Ovary (tissue), 9 donors: ENCODE measurements around the gene SH2D6. TPM values are rescaled to one million over a fixed set of nuclear protein-coding genes. Genes with fewer than 3 reads are reported as not detected.
"Not testable (repeated sequence)": the region's sequence is repeated elsewhere in the genome, so short reads cannot be mapped to it uniquely, and the experiment has no call there.

ENCODE experiments used
- DNase-seq, 5 donors: peaks; one replicate each; pipeline ENCODE4 v3.0.0-alpha.2; 2019 to 2020
- H3K27ac ChIP-seq, 2 donors: fragments of 200-600 bp; one replicate each; pipeline versions ENCODE4 v1.5.1 to v1.8.0; 2019 to 2022
- H3K27me3 ChIP-seq: fragments of 200-600 bp; one replicate; pipeline ENCODE4 v1.8.0; 2022
- H3K36me3 ChIP-seq: fragments of 200-600 bp; sonication (generic); one replicate; pipeline ENCODE4 v1.5.1; 2019
- H3K4me1 ChIP-seq: one replicate; pipeline ENCODE4 v1.8.1; 2013; ENCODE audit warnings: mild to moderate bottlenecking, moderate library complexity; ENCODE audit not compliant: insufficient read depth
- H3K4me3 ChIP-seq: fragments of 200-600 bp; sonication (generic); one replicate; pipeline ENCODE4 v1.5.1; 2017
- H3K9me3 ChIP-seq, 2 donors: fragments of 200-600 bp in 1 of 2; sonication (generic) in 1 of 2; one replicate each; pipeline versions ENCODE4 v1.5.1 to v1.8.1; 2013 to 2019; ENCODE audit warnings: mild to moderate bottlenecking in 1 of 2, moderate library complexity in 1 of 2
- EP300 ChIP-seq: sonication (generic); formaldehyde crosslinking; IDR thresholded peaks from one replicate; pipeline ENCODE4 v1.6.1; 2017; ENCODE audit warnings: antibody characterized with exemption
- POLR2A ChIP-seq: fragments of 450-650 bp; IDR thresholded peaks from one replicate; pipeline ENCODE4 v1.6.1; 2017; ENCODE audit warnings: antibody characterized with exemption, mild to moderate bottlenecking, moderate library complexity
- WGBS, 3 donors: extraction: QIAGEN DNeasy Blood & Tissue Kit in 1 of 3; methylation state at CpG; one replicate each; pipeline versions ENCODE4 v1.1.5 to v1.1.7; 2013 to 2017; 5-methylcytosine and 5-hydroxymethylcytosine counted together
- intact Hi-C, 4 donors: fragments of 100-400 bp; cut with DNase I; formaldehyde crosslinking; loops; one replicate each; pipeline versions ENCODE4 v1.11.0 to v1.15.1; 2022 to 2023
- polyA plus RNA-seq, 2 donors: library from polyadenylated mRNA; stranded (reverse); fragments of 200-250 nt in 1 of 2; fragments of 350-450 nt in 1 of 2; fragmentation: Illumina TruSeq in 1 of 2; extraction: RNeasy Lipid Tissue Mini Kit (QIAGEN cat#74804) in 1 of 2; gene quantifications; one replicate each; pipeline ENCODE4 v1.2.3, GENCODE V29; 2013 to 2014
- small RNA-seq: library from RNA; depleted of rRNA; stranded (forward); fragments of <200 nt; gene quantifications from one replicate; pipeline ENCODE3, GENCODE V24; 2016
- total RNA-seq, 7 donors: library from RNA; depleted of rRNA in 2 of 7; stranded (reverse); fragments of >200 nt in 2 of 7; fragmentation: NEBNext Ultra II Directional in 3 of 7; extraction: Animal tissue kit (Norgen Biotek cat#: 25700) in 3 of 7; gene quantifications; one replicate each; pipeline versions ENCODE4 v1.1.0 to v1.2.4, GENCODE V29; 2016 to 2023
- TF ChIP-seq, protein P1 (sequence below), 3 donors: fragments of 450-650 bp in 2 of 3; fragments of 200-600 bp in 1 of 3; IDR thresholded peaks; one replicate each; pipeline versions ENCODE4 v1.5.1 to v1.8.0; 2016 to 2022; ENCODE audit warnings: antibody characterized with exemption in 3 of 3, mild to moderate bottlenecking in 1 of 3
- donor health status: DM: no; HTN: no; CAD: no; lungs with moderate emphysema.
- donor health status: DM: no; HTN: no; CAD: no.
- donor health status: Bipolar disorder and iron deficiency.
- donor health status: DM: yes; HTN: yes; CAD: no.
- donor health status: DM: no; HTN: no; CAD: no.
- donor health status: DM: yes; HTN: yes; CAD: no.

The SH2D6 gene
- total and polyA plus RNA-seq, 9 donors, result 0.12 to 1.9 (median 0.41) TPM; not detected in 5

DNA sequence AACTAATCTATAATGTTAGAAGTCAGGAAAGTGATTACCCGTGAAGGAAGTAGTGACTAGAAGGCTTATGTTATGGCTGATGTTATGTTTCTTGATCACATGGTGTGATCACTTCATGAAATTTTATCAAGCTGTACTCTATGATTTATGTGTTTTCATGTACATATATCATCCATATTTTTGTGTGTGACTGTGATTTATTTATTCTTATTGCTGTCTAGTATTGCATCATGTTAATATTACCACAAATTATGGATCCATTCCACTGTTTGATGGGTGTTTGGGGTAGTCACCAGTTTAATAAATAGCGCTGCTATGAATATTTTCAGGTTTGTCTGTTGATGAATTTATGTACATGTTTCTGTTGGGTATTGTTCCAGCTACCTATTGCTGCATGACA, 59.4 kb downstream of the SH2D6 start:
- no peak overlapping the region for H3K4me3 ChIP-seq
- H3K36me3 ChIP-seq, result no peaks in the 10 kb centered on the region
- H3K27me3 ChIP-seq, result no peaks in the 10 kb centered on the region
- H3K27ac ChIP-seq, result no peak overlapping the region
- intact Hi-C loops, result loop anchor here in 1 of 4 donors (10.0 kb wide), 1 partner anchor 47 kb away; no protein-coding TSS in a partner anchor
- WGBS, 3 donors, result 82 to 87% (median 83%) methylated on average over 2 of the region's 2 CpGs
- no peak for TF ChIP-seq EP300
- no peak for TF ChIP-seq POLR2A
- TF ChIP-seq, protein P1, sequence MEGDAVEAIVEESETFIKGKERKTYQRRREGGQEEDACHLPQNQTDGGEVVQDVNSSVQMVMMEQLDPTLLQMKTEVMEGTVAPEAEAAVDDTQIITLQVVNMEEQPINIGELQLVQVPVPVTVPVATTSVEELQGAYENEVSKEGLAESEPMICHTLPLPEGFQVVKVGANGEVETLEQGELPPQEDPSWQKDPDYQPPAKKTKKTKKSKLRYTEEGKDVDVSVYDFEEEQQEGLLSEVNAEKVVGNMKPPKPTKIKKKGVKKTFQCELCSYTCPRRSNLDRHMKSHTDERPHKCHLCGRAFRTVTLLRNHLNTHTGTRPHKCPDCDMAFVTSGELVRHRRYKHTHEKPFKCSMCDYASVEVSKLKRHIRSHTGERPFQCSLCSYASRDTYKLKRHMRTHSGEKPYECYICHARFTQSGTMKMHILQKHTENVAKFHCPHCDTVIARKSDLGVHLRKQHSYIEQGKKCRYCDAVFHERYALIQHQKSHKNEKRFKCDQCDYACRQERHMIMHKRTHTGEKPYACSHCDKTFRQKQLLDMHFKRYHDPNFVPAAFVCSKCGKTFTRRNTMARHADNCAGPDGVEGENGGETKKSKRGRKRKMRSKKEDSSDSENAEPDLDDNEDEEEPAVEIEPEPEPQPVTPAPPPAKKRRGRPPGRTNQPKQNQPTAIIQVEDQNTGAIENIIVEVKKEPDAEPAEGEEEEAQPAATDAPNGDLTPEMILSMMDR (IDR thresholded peaks at IDR 0.05), result no peak
- no peaks in the 10 kb centered on the region for H3K9me3 ChIP-seq
- DNase-seq, result no peak
- H3K4me1 ChIP-seq, result no peaks in the 10 kb centered on the region

DNA sequence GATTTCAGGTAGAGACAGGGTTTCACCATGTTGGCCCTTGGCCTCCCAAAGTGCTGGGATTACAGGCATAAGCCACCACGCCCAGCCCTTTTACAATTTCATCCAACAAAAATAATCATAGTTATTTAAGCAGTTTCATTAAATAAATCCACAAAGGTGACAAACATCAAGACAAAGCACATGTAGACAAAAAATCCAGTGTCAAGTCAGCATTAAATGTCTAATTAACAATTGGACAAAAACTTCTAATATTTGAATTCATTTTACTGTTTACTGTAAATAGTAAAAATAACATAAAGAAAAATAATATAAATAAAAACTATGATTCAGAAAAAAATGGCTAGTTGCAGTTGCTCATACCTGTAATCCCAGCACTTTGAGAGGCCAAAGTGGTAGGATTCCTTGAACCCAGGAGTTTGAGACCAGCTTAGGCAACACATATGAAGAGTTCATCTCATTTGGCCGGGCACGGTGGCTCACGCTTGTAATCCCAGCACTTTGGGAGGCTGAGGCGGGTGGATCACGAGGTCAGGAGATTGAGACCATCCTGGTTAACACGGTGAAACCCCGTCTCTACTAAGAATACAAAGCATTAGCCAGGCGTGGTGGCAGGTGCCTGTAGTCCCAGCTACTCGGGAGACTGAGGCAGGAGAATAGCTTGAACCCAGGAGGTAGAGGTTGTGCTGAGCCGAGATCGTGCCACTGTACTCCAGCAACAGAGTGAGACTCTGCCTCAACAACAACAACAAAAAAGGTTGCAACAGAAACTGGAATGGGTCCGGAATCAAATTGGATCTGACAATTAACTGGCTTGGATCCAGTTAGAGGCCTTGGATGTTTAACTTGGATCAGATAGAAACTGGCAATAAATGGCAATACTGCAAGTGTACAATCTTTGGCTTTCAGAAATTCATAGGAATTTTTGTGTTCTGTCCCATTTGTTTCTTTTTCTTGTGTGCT, 63.6 kb downstream of the SH2D6 start:
- DNase-seq, result no peak
- H3K27ac ChIP-seq, result no peak overlapping the region
- H3K4me1 ChIP-seq, result no peaks in the 10 kb centered on the region
- no peak for TF ChIP-seq POLR2A
- TF ChIP-seq EP300, result no peak
- TF ChIP-seq, protein P1 (IDR thresholded peaks at IDR 0.05), result no peak
- H3K4me3 ChIP-seq, result no peak overlapping the region
- intact Hi-C loops, result no loop called here
- no peaks in the 10 kb centered on the region for H3K9me3 ChIP-seq
- H3K27me3 ChIP-seq, result no peaks in the 10 kb centered on the region
- H3K36me3 ChIP-seq, result no peaks in the 10 kb centered on the region
- WGBS, 3 donors, result 89 to 91% (median 90%) methylated on average over 13 of the region's 13 CpGs

GRCh38 chr2:85484615-85485014, 66.1 kb downstream of the SH2D6 start:
- H3K4me1 ChIP-seq, H3K9me3 ChIP-seq, intact Hi-C loops, H3K27me3 ChIP-seq, H3K36me3 ChIP-seq, H3K4me3 ChIP-seq, DNase-seq, H3K27ac ChIP-seq: not testable (repeated sequence)
- WGBS, 3 donors, result 92 to 100% (median 100%) methylated on average over 1 of the region's 2 CpGs

- Histone ChIP-seq H3K36me3 (no peaks in the 10 kb centered on the region), H3K27me3 (no peaks in the 10 kb centered on the region), H3K4me3 (no peak overlapping the region), H3K4me1 (no peaks in the 10 kb centered on the region), H3K27ac (no peak overlapping the region), H3K9me3 (peaks cover 0 to 2% of the 10 kb centered on the region in 2 donors)
- DNase-seq, result no peak
- intact Hi-C loops, result no loop called here
- TF ChIP-seq, protein P1 (IDR thresholded peaks at IDR 0.05), result no peak
- TF ChIP-seq POLR2A (no peak), EP300 (no peak)
- WGBS, 3 donors, result 91 to 95% (median 92%) methylated on average over 3 of the region's 3 CpGs
Observed at GRCh38 chr2:85485815-85486214, 67.3 kb downstream of the SH2D6 start.

Small RNA genes lying within 50 kb of the gene (small RNA-seq; reads per million reads assigned to genes)
- gene AC062037.2, result not detected
- gene RF00019, result not detected
- gene RN7SL251P, result not detected

Other genes with a start within 250 kb of the SH2D6 start
- 10 to 100 TPM; 58.5 to 86.5 (median 75.8) TPM for gene TGOLN2, start 90.7 kb upstream of the SH2D6 start, total RNA-seq
- 100 to 1,000 TPM in 1 of 2 donors, 10 to 100 TPM in 1; 43.2 to 115 TPM for gene TGOLN2, start 90.7 kb upstream of the SH2D6 start, polyA plus RNA-seq
- gene RETSAT, start 64.2 kb upstream of the SH2D6 start, total RNA-seq, result 10 to 100 TPM; 13.4 to 29.4 (median 25.1) TPM
- 10 to 100 TPM; 16.2 to 24.8 TPM for gene RETSAT, start 64.2 kb upstream of the SH2D6 start, polyA plus RNA-seq
- gene ELMOD3, start 63.9 kb upstream of the SH2D6 start, total RNA-seq, result 10 to 100 TPM; 13.0 to 23.0 (median 15.2) TPM
- gene ELMOD3, start 63.9 kb upstream of the SH2D6 start, polyA plus RNA-seq, result 10 to 100 TPM; 17.6 to 21.6 TPM
- gene CAPG, start 8.3 kb upstream of the SH2D6 start, total RNA-seq, result 10 to 100 TPM in 6 of 7 donors, 1 to 10 TPM in 1; 6.8 to 97.8 (median 23.6) TPM
- gene CAPG, start 8.3 kb upstream of the SH2D6 start, polyA plus RNA-seq, result 10 to 100 TPM in 1 of 2 donors, 1 to 10 TPM in 1; 9.8 to 12.3 TPM
- gene MAT2A, start 120.5 kb downstream of the SH2D6 start, total RNA-seq, result 100 to 1,000 TPM; 128 to 766 (median 228) TPM
- 100 to 1,000 TPM in 1 of 2 donors, 10 to 100 TPM in 1; 70.8 to 224 TPM for gene MAT2A, start 120.5 kb downstream of the SH2D6 start, polyA plus RNA-seq
- gene GGCX, start 142.8 kb downstream of the SH2D6 start, total RNA-seq, result 10 to 100 TPM; 23.8 to 35.5 (median 33.9) TPM
- gene GGCX, start 142.8 kb downstream of the SH2D6 start, polyA plus RNA-seq, result 10 to 100 TPM; 14.2 to 33.3 TPM
- gene VAMP8, start 158.9 kb downstream of the SH2D6 start, total RNA-seq, result 10 to 100 TPM in 5 of 7 donors, 1 to 10 TPM in 2; 5.9 to 58.4 (median 14.0) TPM
- 10 to 100 TPM; 25.5 to 54.3 TPM for gene VAMP8, start 158.9 kb downstream of the SH2D6 start, polyA plus RNA-seq
- gene VAMP5, start 165.7 kb downstream of the SH2D6 start, total RNA-seq, result 10 to 100 TPM; 25.6 to 59.1 (median 48.5) TPM
- 10 to 100 TPM; 35.7 to 99.5 TPM for gene VAMP5, start 165.7 kb downstream of the SH2D6 start, polyA plus RNA-seq
- 100 to 1,000 TPM in 1 of 7 donors, 10 to 100 TPM in 6; 61.1 to 108 (median 93.3) TPM for gene RNF181, start 177.0 kb downstream of the SH2D6 start, total RNA-seq
- 100 to 1,000 TPM; 123 to 148 TPM for gene RNF181, start 177.0 kb downstream of the SH2D6 start, polyA plus RNA-seq
- gene TMEM150A, start 184.0 kb downstream of the SH2D6 start, total RNA-seq, result 10 to 100 TPM; 12.5 to 27.1 (median 18.6) TPM
- 10 to 100 TPM in 1 of 2 donors, 1 to 10 TPM in 1; 7.0 to 17.8 TPM for gene TMEM150A, start 184.0 kb downstream of the SH2D6 start, polyA plus RNA-seq
- 10 to 100 TPM; 14.6 to 45.4 (median 35.5) TPM for gene C2orf68, start 193.4 kb downstream of the SH2D6 start, total RNA-seq
- gene C2orf68, start 193.4 kb downstream of the SH2D6 start, polyA plus RNA-seq, result 10 to 100 TPM; 22.1 to 31.5 TPM
- gene USP39, start 197.5 kb downstream of the SH2D6 start, total RNA-seq, result 10 to 100 TPM; 37.6 to 60.0 (median 42.2) TPM
- gene USP39, start 197.5 kb downstream of the SH2D6 start, polyA plus RNA-seq, result 10 to 100 TPM; 37.6 to 52.6 TPM
- gene SFTPB, start 249.5 kb downstream of the SH2D6 start, total RNA-seq, result 10 to 100 TPM in 1 of 7 donors, 1 to 10 TPM in 3, under 1 TPM in 2, not detected in 1; 0.27 to 15.4 (median 1.1) TPM
- under 1 TPM in 1 of 2 donors, not detected in 1; 0.97 TPM for gene SFTPB, start 249.5 kb downstream of the SH2D6 start, polyA plus RNA-seq